Occipital lobe (tissue), 2 donors: ENCODE data around the gene RHOU. TPM values are rescaled to one million over a fixed set of nuclear protein-coding genes. Genes with fewer than 3 reads are reported as not detected.
A peak's percentile ranks its signal among the peaks of the same experiment; 100 is the strongest.

Source experiments
- DNase-seq: peaks from one replicate; lab custom pipeline; 2025; lab: John Stamatoyannopoulos, UW
- total RNA-seq: library from RNA; depleted of rRNA; stranded (reverse); fragments of >200 nt; gene quantifications from one replicate; pipeline ENCODE4 v1.2.3, GENCODE V29; 2014

RHOU gene
- total RNA-seq, 1 donor from 2014 or later = 39.6 TPM

DNA sequence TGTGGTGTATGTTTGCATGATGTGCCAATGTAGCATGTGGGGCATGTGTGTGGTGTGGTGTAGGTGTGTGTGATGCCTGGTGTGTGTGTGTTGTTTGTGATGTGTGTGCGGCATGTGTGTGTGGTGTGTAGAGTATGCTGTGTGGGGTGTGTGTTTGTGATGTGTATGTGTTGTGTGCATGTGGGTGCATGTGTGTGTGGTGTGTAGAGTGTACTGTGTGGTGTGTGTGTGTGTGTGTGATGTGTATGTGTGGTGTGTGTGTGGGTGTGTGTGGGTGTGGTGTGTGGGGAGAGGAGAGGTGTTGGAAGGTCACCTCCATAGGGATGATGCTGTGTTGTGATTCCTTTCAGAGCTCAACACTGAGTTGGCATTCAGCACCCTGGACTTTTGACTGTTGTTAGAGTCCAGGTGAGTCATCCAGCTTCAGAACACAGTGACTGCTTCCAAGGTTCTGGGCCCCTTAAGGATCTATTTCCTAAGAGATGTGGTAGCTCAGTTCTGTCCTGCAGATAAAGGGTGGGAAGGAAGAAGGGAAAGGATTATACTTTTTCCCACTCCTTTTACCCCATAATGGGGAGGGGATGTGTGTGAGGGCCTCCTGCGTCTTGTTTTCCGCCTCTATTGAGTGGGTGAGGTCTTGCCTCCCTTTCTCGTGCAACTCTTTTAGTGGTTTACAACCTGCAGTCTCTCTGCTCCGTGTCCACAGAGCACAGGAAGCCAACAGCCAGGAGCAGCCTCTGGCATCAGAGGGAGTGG, 47.6 kb downstream of the RHOU start:
- no peak for DNase-seq

DNA sequence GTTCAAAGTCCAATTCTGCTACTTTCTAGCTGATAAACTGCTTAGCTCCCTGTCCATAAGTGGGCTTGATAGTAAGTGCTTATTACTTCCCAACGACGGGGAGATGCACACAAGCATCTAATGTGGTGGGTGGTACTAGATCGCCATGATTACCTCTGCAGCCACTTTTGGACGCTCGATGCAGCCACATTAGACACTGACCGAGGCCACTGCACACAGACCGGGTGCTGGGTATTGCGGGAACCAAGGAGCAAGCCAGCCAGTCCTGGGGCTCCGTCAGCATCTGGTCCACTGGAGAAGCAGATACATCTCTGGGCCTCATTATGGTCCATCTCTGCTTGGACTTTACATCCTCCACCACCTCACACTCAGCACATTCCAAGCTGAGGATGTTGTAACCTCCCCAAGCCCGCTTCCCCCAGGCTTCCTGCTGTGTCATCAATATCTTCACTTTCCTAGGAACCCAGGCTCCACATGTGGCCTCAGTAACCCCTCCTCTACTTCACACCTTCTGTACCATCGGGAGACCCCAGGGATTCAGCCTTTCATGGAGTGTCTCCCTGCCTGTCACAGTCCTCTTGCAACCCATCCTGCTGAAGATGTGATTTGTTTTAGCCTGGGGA, 48.2 kb downstream of the RHOU start:
- no peak for DNase-seq

- no peak for DNase-seq
Measured at GRCh38 chr1:228784181-228784580, 48.9 kb downstream of the RHOU start.

DNA sequence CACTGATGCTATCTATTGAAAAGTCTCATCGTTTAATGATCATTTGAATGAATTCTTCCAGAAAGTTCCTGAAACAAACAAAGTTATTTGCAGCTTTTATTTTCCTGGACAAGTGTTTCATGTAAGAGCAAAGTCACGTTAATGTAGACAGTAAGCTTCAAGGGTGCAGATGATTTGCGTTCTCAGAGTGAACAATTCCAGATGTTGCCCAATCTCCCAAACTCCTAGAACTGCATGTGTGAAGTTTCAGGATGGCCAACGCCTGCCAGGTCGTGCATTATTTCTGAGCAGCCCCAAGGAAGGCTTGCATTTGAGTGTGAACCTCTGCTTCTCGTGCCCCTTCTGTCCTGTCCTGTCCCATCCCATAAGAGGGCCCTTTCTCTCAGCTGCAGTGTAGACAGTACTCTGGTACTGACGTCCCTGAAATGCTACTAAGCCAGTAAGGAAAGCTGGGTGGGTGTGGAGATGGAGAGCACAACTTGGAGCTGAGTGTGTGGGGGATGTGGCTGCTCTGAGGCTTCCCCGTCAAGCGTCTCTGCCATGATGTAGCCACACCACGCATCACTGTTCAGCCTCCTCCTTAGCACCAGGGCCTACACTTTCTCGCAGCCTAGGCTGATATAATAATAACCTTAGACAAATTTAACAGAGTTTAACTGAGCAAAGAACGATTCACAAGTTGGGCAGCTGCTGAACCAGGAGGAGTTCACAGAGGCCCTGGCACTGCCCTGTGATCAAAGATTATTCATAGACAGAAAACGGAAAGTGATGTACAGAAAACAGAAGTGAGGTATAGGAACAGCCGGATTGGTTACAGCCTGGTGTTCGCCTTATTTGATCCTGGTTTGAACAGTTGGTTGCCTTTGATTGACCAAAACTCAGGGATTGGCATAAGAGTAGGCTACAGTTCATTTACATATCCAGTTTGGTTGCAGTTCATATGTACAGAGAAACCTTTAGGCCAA, 50.4 kb downstream of the RHOU start:
- DNase-seq = peak; percentile 17

GRCh38 chr1:228786361-228787129, 51.3 kb downstream of the RHOU start:
- DNase-seq = no peak

GRCh38 chr1:228791791-228792190, 56.5 kb downstream of the RHOU start:
- no peak for DNase-seq

DNA sequence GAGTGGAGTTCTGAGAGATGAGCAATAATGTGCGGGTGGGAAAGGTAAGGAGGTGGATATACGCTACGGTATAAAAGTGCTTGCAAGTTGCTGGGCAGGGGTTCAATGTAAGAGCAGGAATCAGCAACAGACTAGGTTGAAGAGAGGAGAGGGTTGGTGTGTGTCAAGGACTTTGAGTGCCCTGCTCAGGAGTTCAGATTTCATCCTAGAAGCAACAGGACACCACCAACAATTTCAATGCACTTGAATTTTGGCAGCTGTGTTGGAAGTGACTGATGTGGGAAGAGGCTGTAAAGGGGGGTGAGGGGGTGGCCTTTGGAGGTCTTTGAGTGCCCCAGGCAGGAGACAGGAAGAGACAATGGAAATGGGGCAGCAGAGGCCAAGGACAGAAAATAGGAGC, 57.3 kb downstream of the RHOU start:
- no peak for DNase-seq

GRCh38 chr1:228793032-228793431, 57.8 kb downstream of the RHOU start:
- DNase-seq = no peak

- DNase-seq = no peak
Measured at GRCh38 chr1:228794173-228794572, 58.9 kb downstream of the RHOU start.

DNA sequence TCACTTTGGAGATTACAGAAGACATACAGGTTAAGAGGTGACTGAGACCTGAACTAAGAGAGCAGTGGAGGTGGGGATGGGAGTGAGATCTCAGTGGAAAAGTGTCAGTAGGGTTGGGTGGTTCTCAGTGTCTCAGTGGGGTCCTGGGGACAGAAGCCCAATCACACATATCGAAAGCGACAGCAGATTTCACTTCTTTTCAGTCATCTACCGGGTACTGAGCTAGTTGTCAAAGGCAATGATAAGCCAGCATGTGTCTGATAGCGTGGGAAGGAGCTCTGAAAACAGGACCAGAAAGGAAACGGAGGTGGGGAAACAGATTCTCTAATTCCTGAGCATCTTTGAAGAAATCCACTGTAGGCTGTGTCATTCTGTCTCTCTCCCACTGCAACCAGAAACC, 59.5 kb downstream of the RHOU start:
- DNase-seq = no peak

GRCh38 chr1:228795596-228795995, 60.3 kb downstream of the RHOU start:
- no peak for DNase-seq

Other genes starting within 250 kb of the RHOU start
- gene RNF187, start 248.1 kb upstream of the RHOU start, total RNA-seq = 61.9 TPM